ENCODE data around the gene ADAP1.

DNA sequence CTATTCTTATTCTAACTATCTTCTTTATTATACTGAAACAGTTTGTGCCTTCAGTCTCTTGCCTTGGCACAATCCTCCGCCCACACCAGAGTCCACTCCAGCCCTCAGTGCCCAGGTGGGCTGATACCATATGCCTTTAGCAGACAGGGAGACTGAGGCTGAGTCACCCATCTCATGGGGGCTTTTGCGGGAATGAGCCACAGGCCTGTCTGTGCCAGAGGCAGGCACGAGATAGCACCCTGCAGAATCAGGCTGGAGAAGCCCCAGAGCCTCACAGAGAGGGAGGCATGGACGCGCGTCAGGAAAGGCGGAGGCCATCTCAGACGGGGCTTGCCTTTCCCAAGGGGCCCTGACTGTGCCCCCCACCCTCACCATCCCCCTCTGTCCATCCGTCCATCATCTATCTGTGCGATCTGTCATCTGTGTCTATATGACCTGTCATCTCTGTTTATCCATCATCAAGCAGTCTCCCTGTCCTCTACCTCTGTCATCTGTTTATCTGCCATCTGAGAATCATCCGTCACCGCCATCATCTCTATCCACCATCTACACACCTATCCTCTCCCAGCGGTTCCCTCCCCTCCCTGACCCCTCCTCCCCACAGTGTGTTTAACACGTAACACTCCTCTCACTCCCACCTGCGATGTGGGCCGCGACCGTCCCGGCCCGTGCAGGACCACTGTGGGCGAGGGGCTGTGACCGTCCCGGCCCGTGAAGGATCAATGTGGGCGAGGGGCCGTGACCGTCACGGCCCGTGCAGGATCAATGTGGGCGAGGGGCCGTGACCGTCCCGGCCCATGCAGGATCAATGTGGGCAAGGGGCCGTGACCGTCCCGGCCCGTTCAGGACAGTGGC is 7.3 kb upstream of the ADAP1 start:
- TF ChIP-seq CTCF (conservative IDR thresholded peaks at IDR 0.05; ENCODE audit: low read length) (no peak), EZH2phosphoT487 (IDR thresholded peaks at IDR 0.05; ENCODE audit: borderline replicate concordance) (no peak)

All from Loucy (cell line).